Renal cortical epithelial cell (primary cell): ENCODE measurements around the gene XPC. TPM values are rescaled to one million over a fixed set of nuclear protein-coding genes. Genes with fewer than 3 reads are reported as not detected.
A peak's percentile ranks its signal among the peaks of the same experiment; 100 is the strongest.
"Not testable (repeated sequence)": the region's sequence is repeated elsewhere in the genome, so short reads cannot be mapped to it uniquely, and the experiment has no call there.

ENCODE experiments used
- DNase-seq: peaks from one replicate; pipeline ENCODE4 v3.0.0-alpha.2; 2011; ENCODE audit warnings: low read depth
- total RNA-seq: library from RNA; depleted of rRNA; stranded (reverse); fragments of >200 nt; gene quantifications from 2 replicates; pipeline ENCODE4 v1.2.3, GENCODE V29; 2014

Gene XPC
- total RNA-seq, 1 donor from 2014 or later = 135 TPM

GRCh38 chr3:14119651-14120050 is 58.8 kb downstream of the XPC start:
- DNase-seq = no peak

GRCh38 chr3:14118400-14119381 is 59.7 kb downstream of the XPC start:
- peak; percentile 79 for DNase-seq

GRCh38 chr3:14117468-14118399 is 60.7 kb downstream of the XPC start:
- DNase-seq = no peak

GRCh38 chr3:14113965-14114635 is 64.3 kb downstream of the XPC start:
- DNase-seq = no peak

GRCh38 chr3:14110699-14111098 is 67.7 kb downstream of the XPC start:
- peak; percentile 36 for DNase-seq

- DNase-seq = not testable (repeated sequence)
These were observed 68.6 kb downstream of the XPC start for GRCh38 chr3:14109821-14110220.

- DNase-seq = no peak
These were observed 80.6 kb downstream of the XPC start for GRCh38 chr3:14097616-14098391.

GRCh38 chr3:14096742-14097141 is 81.7 kb downstream of the XPC start:
- no peak for DNase-seq

Other genes starting within 250 kb of the XPC start
- 15.4 and 17.7 TPM in 2 replicates for gene CHCHD4, start 53.7 kb downstream of the XPC start, total RNA-seq
- gene TMEM43, start 53.5 kb downstream of the XPC start, total RNA-seq = 53.5 and 76.2 TPM in 2 replicates
- gene LSM3, start 216 bp upstream of the XPC start, total RNA-seq = 10.4 and 15.6 TPM in 2 replicates
- gene SLC6A6, start 224.0 kb upstream of the XPC start, total RNA-seq = 46.9 and 354 TPM in 2 replicates